Liver (tissue), 9 donors: Measurements from ENCODE around the gene EIF4G1. TPM values are rescaled to one million over a fixed set of nuclear protein-coding genes. Genes with fewer than 3 reads are reported as not detected.

ENCODE experiments used
- DNase-seq: peaks from one replicate; pipeline ENCODE4 v3.0.0-alpha.2; 2017; ENCODE audit warnings: low spot score
- H3K27ac ChIP-seq, 2 donors: one replicate each; pipeline ENCODE4 v1.7.0; 2013; ENCODE audit warnings: inconsistent platforms in 2 of 2, low read length in 2 of 2, control low read depth in 1 of 2, low read depth in 1 of 2, mild to moderate bottlenecking in 1 of 2
- H3K27me3 ChIP-seq, 4 donors: one replicate each; pipeline versions ENCODE4 v1.6.1 to v1.7.0; 2013; ENCODE audit warnings: low read length in 3 of 4, inconsistent platforms in 1 of 4, mild to moderate bottlenecking in 1 of 4, moderate library complexity in 1 of 4; ENCODE audit not compliant: control insufficient read depth in 4 of 4, insufficient read depth in 4 of 4
- H3K36me3 ChIP-seq, 4 donors: one replicate each; pipeline versions ENCODE4 v1.6.1 to v1.7.0; 2013; ENCODE audit warnings: low read length in 3 of 4, mild to moderate bottlenecking in 3 of 4, low read depth in 1 of 4, moderate library complexity in 1 of 4; ENCODE audit not compliant: control insufficient read depth in 4 of 4, insufficient read depth in 3 of 4
- H3K4me1 ChIP-seq, 4 donors: one replicate each; pipeline versions ENCODE4 v1.6.1 to v1.7.0; 2013; ENCODE audit warnings: low read length in 3 of 4, mild to moderate bottlenecking in 3 of 4, moderate library complexity in 1 of 4; ENCODE audit not compliant: control insufficient read depth in 4 of 4, insufficient read depth in 4 of 4
- H3K4me3 ChIP-seq, 3 donors: one replicate each; pipeline versions ENCODE4 v1.6.1 to v1.7.0; 2013; ENCODE audit warnings: low read length in 3 of 3, control low read depth in 1 of 3, low read depth in 1 of 3, mild to moderate bottlenecking in 1 of 3
- H3K9ac ChIP-seq, 2 donors: one replicate each; pipeline ENCODE4 v1.7.0; 2013; ENCODE audit warnings: low read length in 2 of 2, mild to moderate bottlenecking in 2 of 2, moderate library complexity in 2 of 2, control low read depth in 1 of 2, low read depth in 1 of 2
- H3K9me3 ChIP-seq, 4 donors: one replicate each; pipeline versions ENCODE4 v1.6.1 to v1.7.0; 2013; ENCODE audit warnings: low read length in 3 of 4; ENCODE audit not compliant: control insufficient read depth in 4 of 4
- CTCF ChIP-seq: fragments of 150-350 bp; IDR thresholded peaks from 2 replicates; pipeline ENCODE4 v1.5.1; 2017; ENCODE audit warnings: improper control_type of control experiment, low read depth, low read length; ENCODE audit not compliant: missing input control
- EGR1 ChIP-seq, 2 donors: IDR thresholded peaks; 2 replicates each; pipeline ENCODE4 v1.6.1; 2016 to 2018; ENCODE audit warnings: antibody characterized with exemption in 2 of 2, low read depth in 2 of 2
- FOXA1 ChIP-seq: IDR thresholded peaks from 2 replicates; pipeline ENCODE4 v1.6.1; 2016; ENCODE audit warnings: antibody characterized with exemption
- FOXA2 ChIP-seq: IDR thresholded peaks from 2 replicates; pipeline ENCODE4 v1.6.1; 2016; ENCODE audit warnings: antibody characterized with exemption
- GABPA ChIP-seq, 2 donors: IDR thresholded peaks in 1 of 2; conservative IDR thresholded peaks in 1 of 2; 2 replicates each; pipeline ENCODE4 v1.6.1; 2016; ENCODE audit warnings: antibody characterized with exemption in 2 of 2, mild to moderate bottlenecking in 1 of 2, moderate library complexity in 1 of 2
- HNF4A ChIP-seq, 2 donors: conservative IDR thresholded peaks; 2 replicates each; pipeline ENCODE4 v1.6.1; 2016; ENCODE audit warnings: antibody characterized with exemption in 2 of 2, mild to moderate bottlenecking in 2 of 2
- JUND ChIP-seq, 2 donors: IDR thresholded peaks; 2 replicates each; pipeline ENCODE4 v1.6.1; 2016; ENCODE audit warnings: antibody characterized with exemption in 2 of 2
- MAX ChIP-seq: IDR thresholded peaks from 2 replicates; pipeline ENCODE4 v1.6.1; 2016; ENCODE audit warnings: antibody characterized with exemption
- RAD21 ChIP-seq, 2 donors: IDR thresholded peaks; 2 replicates each; pipeline ENCODE4 v1.6.1; 2016; ENCODE audit warnings: antibody characterized with exemption in 2 of 2, mild to moderate bottlenecking in 2 of 2
- REST ChIP-seq: IDR thresholded peaks from 2 replicates; pipeline ENCODE4 v1.6.1; 2016; ENCODE audit warnings: antibody characterized with exemption, mild to moderate bottlenecking
- RXRA ChIP-seq, 2 donors: IDR thresholded peaks; 2 replicates each; pipeline ENCODE4 v1.6.1; 2017 to 2018; ENCODE audit warnings: antibody characterized with exemption in 2 of 2, mild to moderate bottlenecking in 1 of 2
- SP1 ChIP-seq: IDR thresholded peaks from 2 replicates; pipeline ENCODE4 v1.6.1; 2018; ENCODE audit warnings: antibody characterized with exemption, mild to moderate bottlenecking
- TAF1 ChIP-seq: conservative IDR thresholded peaks from 2 replicates; pipeline ENCODE4 v1.6.1; 2016; ENCODE audit warnings: antibody characterized with exemption, mild to moderate bottlenecking
- YY1 ChIP-seq: IDR thresholded peaks from 2 replicates; pipeline ENCODE4 v1.6.1; 2016; ENCODE audit warnings: antibody characterized with exemption, mild to moderate bottlenecking
- ZBTB33 ChIP-seq: IDR thresholded peaks from 2 replicates; pipeline ENCODE4 v1.6.1; 2016; ENCODE audit warnings: antibody characterized with exemption
- WGBS: extraction: QIAGEN DNeasy Blood & Tissue Kit; methylation state at CpG from one replicate; pipeline ENCODE4 v1.1.7; 2013; 5-methylcytosine and 5-hydroxymethylcytosine counted together
- polyA plus RNA-seq, 2 donors: library from polyadenylated mRNA; stranded (reverse) in 1 of 2; unstranded in 1 of 2; fragments of 200-250 nt in 1 of 2; fragments of >200 nt in 1 of 2; fragmentation: Nextera tagmentation in 1 of 2; extraction: Ambion mirVana in 1 of 2; gene quantifications; one replicate each; pipeline versions ENCODE4 v1.2.1 to v1.2.3, GENCODE V29; 2013 to 2015
- total RNA-seq, 2 donors: library from RNA; depleted of rRNA; stranded (reverse); fragments of >200 nt; gene quantifications; one replicate each; pipeline ENCODE4 v1.2.3, GENCODE V29; 2014
- TF ChIP-seq, protein P1 (sequence below): IDR thresholded peaks from 2 replicates; pipeline ENCODE4 v1.6.1; 2016; ENCODE audit warnings: antibody characterized with exemption
- donor health status: healthy.
- donor health status: healthy.
- donor health status: healthy.
- donor health status: healthy.
- donor health status: healthy.

EIF4G1 gene
- total and polyA plus RNA-seq, 4 donors: 140 to 329 (median 207) TPM

GRCh38 chr3:184334470-184335158 is 20.2 kb downstream of the EIF4G1 start:
- H3K27me3 ChIP-seq: no peaks in the 10 kb centered on the region
- H3K27ac ChIP-seq: peak overlapping the region; percentile 16 to 84
- H3K36me3 ChIP-seq: peaks cover 14 to 50% (median 46%) of the 10 kb centered on the region in 4 donors
- no peak for DNase-seq
- H3K9me3 ChIP-seq: no peaks in the 10 kb centered on the region
- H3K9ac ChIP-seq: no peak overlapping the region
- 89% methylated on average over 15 of the region's 15 CpGs for WGBS
- TF ChIP-seq SP1: no peak
- no peak for TF ChIP-seq GABPA (IDR thresholded peaks at IDR 0.05 in 1 of 2, conservative IDR thresholded peaks at IDR 0.05 in 1 of 2)
- no peak for TF ChIP-seq FOXA1
- no peak for TF ChIP-seq CTCF
- TF ChIP-seq REST: no peak
- no peak for TF ChIP-seq EGR1 (IDR thresholded peaks at IDR 0.05; ENCODE audit: low read depth in 2 of 2)
- no peak for TF ChIP-seq YY1
- no peak for TF ChIP-seq FOXA2
- TF ChIP-seq MAX: no peak
- no peak for TF ChIP-seq JUND (IDR thresholded peaks at IDR 0.05)
- TF ChIP-seq, protein P1, sequence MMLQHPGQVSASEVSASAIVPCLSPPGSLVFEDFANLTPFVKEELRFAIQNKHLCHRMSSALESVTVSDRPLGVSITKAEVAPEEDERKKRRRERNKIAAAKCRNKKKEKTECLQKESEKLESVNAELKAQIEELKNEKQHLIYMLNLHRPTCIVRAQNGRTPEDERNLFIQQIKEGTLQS: no peak
- no peak for TF ChIP-seq ZBTB33
- H3K4me1 ChIP-seq: peaks cover 0 to 13% (median 6%) of the 10 kb centered on the region in 4 donors
- H3K4me3 ChIP-seq: no peak overlapping the region

DNA sequence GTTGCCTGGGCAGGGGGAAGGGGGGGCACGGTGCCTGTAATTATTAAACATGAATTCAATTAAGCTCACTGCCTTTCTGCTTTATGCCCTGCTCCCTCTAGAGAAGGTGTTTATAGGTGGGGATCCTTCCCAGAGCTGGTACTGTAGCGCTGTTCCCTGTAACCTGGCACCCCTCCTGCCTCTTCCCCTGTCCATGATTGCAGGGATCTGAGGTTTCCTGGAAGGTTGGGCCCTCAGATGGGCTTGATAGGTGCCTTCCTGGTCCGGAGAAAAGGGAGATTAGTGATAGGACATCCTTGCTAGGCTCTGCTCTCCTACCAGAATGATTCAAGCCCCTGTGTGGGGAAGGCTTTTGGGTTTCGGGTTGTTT is 20.9 kb downstream of the EIF4G1 start:
- DNase-seq: no peak
- H3K27ac ChIP-seq: peak overlapping the region; percentile 84 to 89
- no peaks in the 10 kb centered on the region for H3K27me3 ChIP-seq
- WGBS: 55% methylated on average over 4 of the region's 4 CpGs
- peaks cover 0 to 13% (median 6%) of the 10 kb centered on the region in 4 donors for H3K4me1 ChIP-seq
- no peaks in the 10 kb centered on the region for H3K9me3 ChIP-seq
- no peak overlapping the region for H3K4me3 ChIP-seq
- H3K36me3 ChIP-seq: peaks cover 14 to 45% (median 42%) of the 10 kb centered on the region in 4 donors
- peak overlapping the region; percentile 36 to 50 for H3K9ac ChIP-seq
- TF ChIP-seq FOXA2 (no peak), JUND (IDR thresholded peaks at IDR 0.05) (no peak), HNF4A (conservative IDR thresholded peaks at IDR 0.05) (no peak), EGR1 (IDR thresholded peaks at IDR 0.05; ENCODE audit: low read depth in 2 of 2) (no peak), TAF1 (no peak), RXRA (IDR thresholded peaks at IDR 0.05) (no peak), RAD21 (IDR thresholded peaks at IDR 0.05) (no peak), ZBTB33 (no peak)
- TF ChIP-seq, protein P1: no peak
